ENCODE results near the gene XXYLT1.

DNA sequence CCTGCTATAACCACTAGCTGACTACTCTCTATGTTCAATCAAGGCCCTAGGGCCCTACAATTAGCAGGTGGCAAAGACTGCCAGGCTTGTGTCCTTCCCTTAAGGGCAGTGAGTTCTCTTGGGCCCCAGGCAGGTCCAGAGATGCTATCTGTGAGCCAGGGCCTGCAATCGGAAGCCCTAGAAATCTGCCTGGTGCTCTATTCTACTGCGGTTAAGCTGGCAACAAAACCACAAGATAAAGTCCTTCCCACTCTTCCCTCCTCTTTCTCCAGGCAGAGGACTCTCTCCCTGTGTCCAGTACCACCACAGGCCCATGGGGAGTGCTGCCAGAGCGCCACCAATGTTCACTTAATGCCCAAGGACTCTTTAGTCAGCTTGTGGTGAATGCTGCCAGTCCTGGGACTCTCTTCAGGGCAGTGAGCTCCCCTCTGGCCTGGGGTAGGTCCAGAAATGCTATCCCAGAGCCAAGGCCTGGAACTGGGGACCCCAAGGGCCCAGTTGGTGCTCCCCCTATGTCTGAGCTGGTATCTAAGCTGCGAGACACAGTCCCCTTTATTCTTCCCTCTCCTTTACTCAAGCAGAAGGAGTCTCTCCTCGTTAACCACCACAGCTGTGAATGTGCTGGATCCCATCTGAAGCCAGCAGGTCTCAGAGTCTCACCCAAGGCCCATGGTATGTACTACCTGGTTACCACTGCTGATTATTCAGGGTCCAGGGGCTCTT is 34.7 kb downstream of the XXYLT1 start:
- TF ChIP-seq, protein P1, sequence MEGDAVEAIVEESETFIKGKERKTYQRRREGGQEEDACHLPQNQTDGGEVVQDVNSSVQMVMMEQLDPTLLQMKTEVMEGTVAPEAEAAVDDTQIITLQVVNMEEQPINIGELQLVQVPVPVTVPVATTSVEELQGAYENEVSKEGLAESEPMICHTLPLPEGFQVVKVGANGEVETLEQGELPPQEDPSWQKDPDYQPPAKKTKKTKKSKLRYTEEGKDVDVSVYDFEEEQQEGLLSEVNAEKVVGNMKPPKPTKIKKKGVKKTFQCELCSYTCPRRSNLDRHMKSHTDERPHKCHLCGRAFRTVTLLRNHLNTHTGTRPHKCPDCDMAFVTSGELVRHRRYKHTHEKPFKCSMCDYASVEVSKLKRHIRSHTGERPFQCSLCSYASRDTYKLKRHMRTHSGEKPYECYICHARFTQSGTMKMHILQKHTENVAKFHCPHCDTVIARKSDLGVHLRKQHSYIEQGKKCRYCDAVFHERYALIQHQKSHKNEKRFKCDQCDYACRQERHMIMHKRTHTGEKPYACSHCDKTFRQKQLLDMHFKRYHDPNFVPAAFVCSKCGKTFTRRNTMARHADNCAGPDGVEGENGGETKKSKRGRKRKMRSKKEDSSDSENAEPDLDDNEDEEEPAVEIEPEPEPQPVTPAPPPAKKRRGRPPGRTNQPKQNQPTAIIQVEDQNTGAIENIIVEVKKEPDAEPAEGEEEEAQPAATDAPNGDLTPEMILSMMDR (IDR thresholded peaks at IDR 0.05): no peak
- no peak for TF ChIP-seq POLR2A (IDR thresholded peaks at IDR 0.05)
